ENCODE results near the gene GABRG3. TPM values are rescaled to one million over a fixed set of nuclear protein-coding genes. Genes with fewer than 3 reads are reported as not detected.

The GABRG3 gene
- polyA plus RNA-seq, 1 experiment = not detected

DNA sequence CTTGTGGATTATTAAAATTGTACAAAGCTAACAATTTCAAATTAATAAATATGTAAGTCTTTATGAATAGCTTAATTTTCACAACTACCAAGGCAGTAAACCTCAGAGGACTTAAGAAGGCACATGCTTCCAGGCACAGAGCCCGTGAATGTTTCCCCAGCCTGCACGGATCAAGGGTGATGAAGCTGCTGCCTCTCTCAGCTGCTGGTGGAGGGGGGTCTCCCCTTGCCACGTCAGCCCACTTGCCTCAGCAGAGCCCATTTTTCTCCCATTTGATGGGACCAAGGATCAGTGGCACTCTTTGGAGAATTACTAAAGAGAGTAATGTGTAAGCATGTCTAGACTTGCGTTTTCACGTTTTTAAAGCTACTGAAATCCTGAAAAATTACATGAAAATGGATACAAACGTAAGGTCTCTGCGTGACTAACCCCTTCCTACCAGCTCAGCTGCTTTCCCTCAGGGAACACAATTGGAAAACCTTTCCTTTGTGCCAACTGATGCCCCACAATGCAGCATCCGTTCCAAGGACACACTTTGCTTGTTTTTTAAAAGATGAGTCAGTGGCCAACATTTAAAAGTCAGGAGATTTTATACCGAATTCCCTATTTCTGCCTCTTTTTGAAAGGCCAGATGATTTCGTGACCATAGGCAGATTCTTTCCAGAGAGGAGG, 494.1 kb downstream of the GABRG3 start:
- Histone ChIP-seq H3K27ac (ENCODE audit: low read depth, low read length) (no peak overlapping the region), H3K4me3 (ENCODE audit: low read depth, low read length) (no peak overlapping the region), H3K27me3 (ENCODE audit: control insufficient read depth, insufficient read depth, low read length) (no peaks in the 10 kb centered on the region), H3K9me3 (ENCODE audit: control insufficient read depth, insufficient read depth, low read length) (no peaks in the 10 kb centered on the region)
- ChIA-PET POLR2A (no interaction called here), CTCF (no interaction called here)
- TF ChIP-seq, protein P1, sequence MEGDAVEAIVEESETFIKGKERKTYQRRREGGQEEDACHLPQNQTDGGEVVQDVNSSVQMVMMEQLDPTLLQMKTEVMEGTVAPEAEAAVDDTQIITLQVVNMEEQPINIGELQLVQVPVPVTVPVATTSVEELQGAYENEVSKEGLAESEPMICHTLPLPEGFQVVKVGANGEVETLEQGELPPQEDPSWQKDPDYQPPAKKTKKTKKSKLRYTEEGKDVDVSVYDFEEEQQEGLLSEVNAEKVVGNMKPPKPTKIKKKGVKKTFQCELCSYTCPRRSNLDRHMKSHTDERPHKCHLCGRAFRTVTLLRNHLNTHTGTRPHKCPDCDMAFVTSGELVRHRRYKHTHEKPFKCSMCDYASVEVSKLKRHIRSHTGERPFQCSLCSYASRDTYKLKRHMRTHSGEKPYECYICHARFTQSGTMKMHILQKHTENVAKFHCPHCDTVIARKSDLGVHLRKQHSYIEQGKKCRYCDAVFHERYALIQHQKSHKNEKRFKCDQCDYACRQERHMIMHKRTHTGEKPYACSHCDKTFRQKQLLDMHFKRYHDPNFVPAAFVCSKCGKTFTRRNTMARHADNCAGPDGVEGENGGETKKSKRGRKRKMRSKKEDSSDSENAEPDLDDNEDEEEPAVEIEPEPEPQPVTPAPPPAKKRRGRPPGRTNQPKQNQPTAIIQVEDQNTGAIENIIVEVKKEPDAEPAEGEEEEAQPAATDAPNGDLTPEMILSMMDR (IDR thresholded peaks at IDR 0.05; ENCODE audit: low read depth, low read length) = no peak
- no peak for DNase-seq (ENCODE audit: low read depth, low spot score)

GRCh38 chr15:27466758-27467157, 495.8 kb downstream of the GABRG3 start:
- TF ChIP-seq, protein P1 (IDR thresholded peaks at IDR 0.05; ENCODE audit: low read depth, low read length) = no peak
- ChIA-PET POLR2A (no interaction called here), CTCF (no interaction called here)
- Histone ChIP-seq H3K4me3 (ENCODE audit: low read depth, low read length) (no peak overlapping the region), H3K27me3 (ENCODE audit: control insufficient read depth, insufficient read depth, low read length) (no peaks in the 10 kb centered on the region), H3K27ac (ENCODE audit: low read depth, low read length) (no peak overlapping the region), H3K9me3 (ENCODE audit: control insufficient read depth, insufficient read depth, low read length) (no peaks in the 10 kb centered on the region)
- DNase-seq (ENCODE audit: low read depth, low spot score) = no peak

DNA sequence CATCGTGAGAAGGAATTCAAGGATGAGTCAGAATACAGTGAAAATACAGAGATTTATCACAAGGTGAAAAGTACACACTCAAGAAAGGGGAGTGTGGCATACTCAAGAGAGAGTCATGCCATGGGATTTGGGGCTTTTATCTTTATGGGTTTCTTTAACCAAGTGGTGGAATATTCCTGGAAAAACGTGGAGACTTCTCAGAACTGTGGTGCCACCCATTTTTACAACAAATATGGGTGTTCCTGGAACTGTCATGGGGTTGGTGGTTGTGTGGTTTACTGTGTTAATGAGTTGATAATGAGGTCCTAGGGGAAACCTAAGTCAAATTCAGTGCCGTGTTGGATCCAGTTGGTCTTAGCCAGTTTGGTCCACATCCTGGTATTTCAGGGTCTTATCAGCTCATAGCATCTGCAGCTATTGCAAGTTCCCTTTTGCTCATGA, 497.2 kb downstream of the GABRG3 start:
- H3K27me3 ChIP-seq (ENCODE audit: control insufficient read depth, insufficient read depth, low read length) = no peaks in the 10 kb centered on the region
- no peak for DNase-seq (ENCODE audit: low read depth, low spot score)
- POLR2A ChIA-PET = no interaction called here
- CTCF ChIA-PET = no interaction called here
- no peak overlapping the region for H3K4me3 ChIP-seq (ENCODE audit: low read depth, low read length)
- H3K9me3 ChIP-seq (ENCODE audit: control insufficient read depth, insufficient read depth, low read length) = no peaks in the 10 kb centered on the region
- no peak overlapping the region for H3K27ac ChIP-seq (ENCODE audit: low read depth, low read length)
- TF ChIP-seq, protein P1 (IDR thresholded peaks at IDR 0.05; ENCODE audit: low read depth, low read length) = no peak

- no peak for DNase-seq (ENCODE audit: low read depth, low spot score)
- H3K27ac ChIP-seq (ENCODE audit: low read depth, low read length) = no peak overlapping the region
- H3K27me3 ChIP-seq (ENCODE audit: control insufficient read depth, insufficient read depth, low read length) = no peaks in the 10 kb centered on the region
- CTCF ChIA-PET = no interaction called here
- TF ChIP-seq, protein P1 (IDR thresholded peaks at IDR 0.05; ENCODE audit: low read depth, low read length) = no peak
- no peak overlapping the region for H3K4me3 ChIP-seq (ENCODE audit: low read depth, low read length)
- H3K9me3 ChIP-seq (ENCODE audit: control insufficient read depth, insufficient read depth, low read length) = no peaks in the 10 kb centered on the region
- POLR2A ChIA-PET = no interaction called here
These were observed 502.9 kb downstream of the GABRG3 start for GRCh38 chr15:27473845-27474244.

GRCh38 chr15:27475395-27475794, 504.4 kb downstream of the GABRG3 start:
- ChIA-PET POLR2A (no interaction called here), CTCF (no interaction called here)
- Histone ChIP-seq H3K27ac (ENCODE audit: low read depth, low read length) (no peak overlapping the region), H3K27me3 (ENCODE audit: control insufficient read depth, insufficient read depth, low read length) (no peaks in the 10 kb centered on the region), H3K9me3 (ENCODE audit: control insufficient read depth, insufficient read depth, low read length) (no peaks in the 10 kb centered on the region), H3K4me3 (ENCODE audit: low read depth, low read length) (no peak overlapping the region)
- TF ChIP-seq, protein P1 (IDR thresholded peaks at IDR 0.05; ENCODE audit: low read depth, low read length) = no peak
- no peak for DNase-seq (ENCODE audit: low read depth, low spot score)

Data from AG04450 (cell line).